AG04449 (cell line): Measurements from ENCODE around the gene ATP9B.
"Not testable (repeated sequence)": the region's sequence is repeated elsewhere in the genome, so short reads cannot be mapped to it uniquely, and the experiment has no call there.

Experiments used
- CTCF ChIA-PET: fragments of 350-600 bp; formaldehyde crosslinking; extraction: SDS; loops from one replicate; lab custom pipeline; 2021; ENCODE audit warnings: antibody characterized with exemption; lab: Yijun Ruan, JAX
- POLR2A ChIA-PET: fragments of 400-600, 350-600 bp; formaldehyde crosslinking; extraction: SDS; loops from one replicate; lab custom pipeline; 2020; ENCODE audit warnings: antibody characterized with exemption, inconsistent platforms; lab: Yijun Ruan, JAX
- DNase-seq: peaks from one replicate; pipeline ENCODE4 v3.0.0-alpha.2; 2010; ENCODE audit warnings: low read depth, low spot score
- H3K4me3 ChIP-seq: 2 replicates; pipeline ENCODE4 v1.5.1; 2011; ENCODE audit warnings: low read depth, mild to moderate bottlenecking, control low read depth, low read length
- TF ChIP-seq, protein P1 (sequence below): IDR thresholded peaks from one replicate; pipeline ENCODE4 v1.5.1; 2011; ENCODE audit warnings: mild to moderate bottlenecking, moderate library complexity, low read length, control low read depth, inconsistent platforms; ENCODE audit not compliant: insufficient read depth; ENCODE audit errors: missing control alignments

ATP9B gene

DNA sequence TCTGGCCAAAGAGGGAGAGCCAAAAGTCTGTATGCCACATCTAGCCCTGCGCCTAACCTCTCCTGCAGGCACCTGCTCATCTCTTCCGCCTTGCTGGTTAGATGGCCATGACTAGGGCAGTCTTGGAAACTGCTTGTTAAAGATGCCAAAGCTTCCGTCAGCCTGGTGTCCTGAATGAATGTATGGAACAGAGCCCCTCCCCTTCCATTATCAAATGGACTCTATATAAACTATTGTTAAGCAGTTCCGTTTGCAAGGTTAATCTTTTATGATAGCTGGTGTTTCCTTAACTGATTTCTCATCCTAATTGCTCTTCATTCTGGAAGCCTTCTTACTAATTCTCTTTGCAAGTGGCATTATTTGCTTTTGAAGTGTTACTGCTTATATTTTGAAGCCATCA is 87.1 kb downstream of the ATP9B start:
- ChIA-PET CTCF (no interaction called here), POLR2A (no interaction called here)

DNA sequence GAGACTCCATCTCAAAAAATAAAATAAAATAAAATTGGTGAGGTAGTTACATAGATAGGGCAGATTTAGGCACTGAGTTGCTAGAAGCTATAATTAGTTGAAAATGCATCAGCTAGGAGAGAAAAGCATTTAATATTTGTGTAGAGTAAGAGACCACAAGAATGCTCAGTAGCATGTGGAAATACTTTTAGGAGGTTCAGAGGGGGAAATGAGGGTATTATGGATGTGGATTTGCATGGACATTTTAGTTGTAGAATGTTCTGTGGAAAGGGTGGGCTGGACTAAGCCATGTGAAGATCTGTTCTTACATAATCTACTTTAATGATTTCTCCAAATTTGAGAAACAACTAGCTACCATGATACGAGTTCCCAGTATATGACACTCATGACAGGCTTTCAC is 95.5 kb downstream of the ATP9B start:
- CTCF ChIA-PET, result no interaction called here
- no peak for DNase-seq

More for the DNA sequence above, 87.1 kb downstream of the ATP9B start:
- TF ChIP-seq, protein P1, sequence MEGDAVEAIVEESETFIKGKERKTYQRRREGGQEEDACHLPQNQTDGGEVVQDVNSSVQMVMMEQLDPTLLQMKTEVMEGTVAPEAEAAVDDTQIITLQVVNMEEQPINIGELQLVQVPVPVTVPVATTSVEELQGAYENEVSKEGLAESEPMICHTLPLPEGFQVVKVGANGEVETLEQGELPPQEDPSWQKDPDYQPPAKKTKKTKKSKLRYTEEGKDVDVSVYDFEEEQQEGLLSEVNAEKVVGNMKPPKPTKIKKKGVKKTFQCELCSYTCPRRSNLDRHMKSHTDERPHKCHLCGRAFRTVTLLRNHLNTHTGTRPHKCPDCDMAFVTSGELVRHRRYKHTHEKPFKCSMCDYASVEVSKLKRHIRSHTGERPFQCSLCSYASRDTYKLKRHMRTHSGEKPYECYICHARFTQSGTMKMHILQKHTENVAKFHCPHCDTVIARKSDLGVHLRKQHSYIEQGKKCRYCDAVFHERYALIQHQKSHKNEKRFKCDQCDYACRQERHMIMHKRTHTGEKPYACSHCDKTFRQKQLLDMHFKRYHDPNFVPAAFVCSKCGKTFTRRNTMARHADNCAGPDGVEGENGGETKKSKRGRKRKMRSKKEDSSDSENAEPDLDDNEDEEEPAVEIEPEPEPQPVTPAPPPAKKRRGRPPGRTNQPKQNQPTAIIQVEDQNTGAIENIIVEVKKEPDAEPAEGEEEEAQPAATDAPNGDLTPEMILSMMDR, result no peak
- H3K4me3 ChIP-seq, result no peak overlapping the region
- no peak for DNase-seq

DNA sequence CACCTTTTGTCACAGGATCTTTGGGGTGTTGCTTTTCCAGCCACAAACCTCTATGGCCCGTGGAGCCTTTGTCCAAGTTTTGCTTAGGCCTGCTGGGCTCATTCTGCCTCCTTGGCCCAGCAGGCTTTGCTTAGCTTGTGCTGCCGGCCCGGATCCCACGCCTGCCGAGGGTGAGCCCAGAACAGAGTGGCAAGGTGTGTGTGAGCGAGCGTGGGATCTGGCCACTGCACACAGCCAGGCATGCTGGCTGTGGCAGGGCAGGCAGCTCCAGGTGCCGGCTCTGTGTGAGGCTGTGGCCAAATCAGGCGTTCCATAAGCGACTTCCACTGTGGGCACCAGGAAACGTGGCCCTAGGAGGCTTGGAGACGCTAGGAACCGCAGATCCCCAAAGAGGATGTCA is 97.5 kb downstream of the ATP9B start:
- H3K4me3 ChIP-seq, result no peak overlapping the region
- POLR2A ChIA-PET, result no interaction called here
- TF ChIP-seq, protein P1, result no peak
- no peak for DNase-seq
- CTCF ChIA-PET, result no interaction called here

More for the DNA sequence above, 95.5 kb downstream of the ATP9B start:
- TF ChIP-seq, protein P1, result no peak
- POLR2A ChIA-PET, result no interaction called here
- no peak overlapping the region for H3K4me3 ChIP-seq

DNA sequence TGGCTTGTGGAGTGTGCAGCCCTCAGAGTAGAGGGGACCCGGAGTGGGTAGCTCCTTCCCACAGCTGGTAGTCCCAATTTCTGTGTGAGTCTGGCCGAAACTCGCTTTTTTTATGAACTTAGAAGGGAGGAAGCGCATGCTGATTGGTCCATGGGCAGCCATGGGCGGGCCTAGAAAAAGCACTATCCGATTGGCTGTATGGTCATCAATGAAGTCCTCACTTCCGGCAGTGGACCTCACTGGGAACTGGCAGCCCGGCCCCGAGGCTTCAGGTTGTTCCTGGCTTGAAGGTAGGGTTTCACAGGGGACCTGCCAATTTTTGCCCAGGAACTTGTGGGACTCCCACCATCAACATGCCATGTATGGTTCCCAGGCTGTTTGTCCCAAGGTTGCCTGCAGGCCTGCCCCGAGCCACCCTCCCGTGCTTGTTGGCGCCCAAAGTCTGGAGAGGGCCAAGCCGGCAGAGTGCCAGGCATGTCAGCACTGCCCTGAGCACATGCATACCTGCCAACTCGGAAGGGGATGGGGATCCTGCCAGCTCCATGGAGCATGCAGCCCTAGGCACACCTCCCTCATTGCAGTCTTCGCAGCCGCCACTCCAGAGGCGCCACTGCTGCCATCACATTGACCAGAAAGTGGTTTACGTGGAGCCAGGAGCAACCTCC is 98.5 kb downstream of the ATP9B start:
- no peak overlapping the region for H3K4me3 ChIP-seq
- CTCF ChIA-PET, result no interaction called here
- no peak for DNase-seq
- POLR2A ChIA-PET, result no interaction called here
- TF ChIP-seq, protein P1, result no peak

DNA sequence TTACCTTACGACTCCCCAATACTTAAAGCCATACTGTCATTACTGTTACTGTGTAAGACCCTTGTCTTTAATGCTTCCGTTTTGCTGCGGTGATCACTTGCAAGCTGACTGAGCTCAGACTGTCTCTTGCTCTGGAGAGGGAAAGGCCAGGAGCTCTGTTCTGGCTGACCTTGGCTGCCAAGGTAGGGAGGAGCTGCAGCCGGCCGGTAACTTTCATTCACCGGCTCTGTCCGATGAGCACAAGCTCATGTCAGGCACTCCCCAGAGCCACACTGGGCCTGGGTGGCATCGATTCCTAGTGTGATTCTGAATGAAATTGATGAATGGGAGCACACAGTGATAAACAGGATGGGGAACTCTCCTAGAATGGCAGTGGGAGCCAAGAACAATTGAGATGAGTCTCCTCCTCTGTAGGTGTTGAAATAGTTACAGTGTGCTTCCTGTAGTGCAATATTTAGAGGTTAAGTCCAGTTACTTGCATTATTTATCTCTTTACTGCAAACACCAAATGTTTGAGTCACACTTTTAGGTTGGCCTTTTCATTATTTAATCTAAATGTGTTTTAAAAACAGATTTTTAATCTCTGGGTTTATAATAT is 100.9 kb downstream of the ATP9B start:
- DNase-seq, result no peak
- ChIA-PET CTCF (interaction anchor here (0.9 to 1.1 kb wide), 2 partner anchors 10 to 13 kb away, joined by 3 read pairs; no protein-coding TSS in a partner anchor), POLR2A (no interaction called here)
- H3K4me3 ChIP-seq, result no peak overlapping the region
- TF ChIP-seq, protein P1, result no peak

DNA sequence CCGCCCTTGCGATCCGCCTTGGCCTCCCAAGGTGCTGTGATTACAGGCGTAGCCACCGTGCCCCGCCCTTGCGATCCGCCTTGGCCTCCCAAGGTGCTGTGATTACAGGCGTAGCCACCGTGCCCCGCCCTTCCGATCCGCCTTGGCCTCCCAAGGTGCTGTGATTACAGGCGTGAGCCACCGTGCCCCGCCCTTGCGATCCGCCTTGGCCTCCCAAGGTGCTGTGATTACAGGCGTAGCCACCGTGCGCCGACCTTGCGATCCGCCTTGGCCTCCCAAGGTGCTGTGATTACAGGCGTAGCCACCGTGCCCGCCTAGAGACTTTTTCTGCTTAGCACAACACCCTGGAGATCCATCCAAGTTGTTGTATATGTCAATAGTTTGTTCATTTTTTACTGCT is 103.1 kb downstream of the ATP9B start:
- CTCF ChIA-PET, POLR2A ChIA-PET, DNase-seq, H3K4me3 ChIP-seq: not testable (repeated sequence)

DNA sequence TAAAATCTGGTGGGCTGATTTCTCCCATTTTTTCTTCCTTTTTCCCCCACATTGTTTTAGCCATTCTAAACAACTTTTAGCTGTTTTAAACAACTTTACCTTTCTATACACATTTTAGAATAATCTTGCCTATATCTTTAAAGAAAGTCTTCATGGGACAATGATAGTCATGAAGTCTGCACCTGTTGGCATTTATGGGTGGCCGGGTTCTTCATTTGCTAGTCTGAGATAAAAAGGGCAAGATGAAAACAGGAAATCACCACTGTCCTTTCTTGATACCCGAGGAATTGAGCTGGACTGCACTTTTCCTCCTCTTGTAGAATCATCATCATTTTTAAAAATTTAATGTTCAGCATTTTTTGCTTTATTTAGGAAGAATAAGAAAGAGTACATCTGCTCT is 104.5 kb downstream of the ATP9B start:
- no peak for DNase-seq
- CTCF ChIA-PET, result no interaction called here
- TF ChIP-seq, protein P1, result no peak
- POLR2A ChIA-PET, result no interaction called here
- H3K4me3 ChIP-seq, result no peak overlapping the region
